ENCODE results near the gene PTGER4. TPM values are rescaled to one million over a fixed set of nuclear protein-coding genes. Genes with fewer than 3 reads are reported as not detected.
"Not testable (repeated sequence)": the region's sequence is repeated elsewhere in the genome, so short reads cannot be mapped to it uniquely, and the experiment has no call there.

The PTGER4 gene
- total RNA-seq, 1 experiment from 2014 or later: 28.5 TPM

- BruUV-seq (replicated peaks): no TSS peak
- Mint-ChIP-seq H3K36me3 (ENCODE audit: insufficient read depth, unreplicated experiment) (no peaks in the 10 kb centered on the region), H3K9me3 (ENCODE audit: low read depth, unreplicated experiment) (no peaks in the 10 kb centered on the region), H3K4me3 (ENCODE audit: low read depth, unreplicated experiment) (no peak overlapping the region), H3K4me1 (ENCODE audit: low read depth, unreplicated experiment) (no peaks in the 10 kb centered on the region), H3K27ac (ENCODE audit: unreplicated experiment) (no peak overlapping the region), H3K27me3 (ENCODE audit: unreplicated experiment) (no peaks in the 10 kb centered on the region)
- no peak for DNase-seq
- TF ChIP-seq, protein P1, sequence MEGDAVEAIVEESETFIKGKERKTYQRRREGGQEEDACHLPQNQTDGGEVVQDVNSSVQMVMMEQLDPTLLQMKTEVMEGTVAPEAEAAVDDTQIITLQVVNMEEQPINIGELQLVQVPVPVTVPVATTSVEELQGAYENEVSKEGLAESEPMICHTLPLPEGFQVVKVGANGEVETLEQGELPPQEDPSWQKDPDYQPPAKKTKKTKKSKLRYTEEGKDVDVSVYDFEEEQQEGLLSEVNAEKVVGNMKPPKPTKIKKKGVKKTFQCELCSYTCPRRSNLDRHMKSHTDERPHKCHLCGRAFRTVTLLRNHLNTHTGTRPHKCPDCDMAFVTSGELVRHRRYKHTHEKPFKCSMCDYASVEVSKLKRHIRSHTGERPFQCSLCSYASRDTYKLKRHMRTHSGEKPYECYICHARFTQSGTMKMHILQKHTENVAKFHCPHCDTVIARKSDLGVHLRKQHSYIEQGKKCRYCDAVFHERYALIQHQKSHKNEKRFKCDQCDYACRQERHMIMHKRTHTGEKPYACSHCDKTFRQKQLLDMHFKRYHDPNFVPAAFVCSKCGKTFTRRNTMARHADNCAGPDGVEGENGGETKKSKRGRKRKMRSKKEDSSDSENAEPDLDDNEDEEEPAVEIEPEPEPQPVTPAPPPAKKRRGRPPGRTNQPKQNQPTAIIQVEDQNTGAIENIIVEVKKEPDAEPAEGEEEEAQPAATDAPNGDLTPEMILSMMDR (IDR thresholded peaks at IDR 0.05; ENCODE audit: unreplicated experiment): no peak
- CTCF ChIA-PET: interaction anchor here (0.5 to 0.8 kb wide), 2 partner anchors 30 to 169 kb away, joined by 3 read pairs; no protein-coding TSS in a partner anchor
- intact Hi-C loops (cut with micrococcal nuclease; ENCODE audit: unreplicated experiment): no loop called here
Observed at GRCh38 chr5:40716590-40716989, 36.9 kb downstream of the PTGER4 start.

- no peaks in the 10 kb centered on the region for H3K9me3 Mint-ChIP-seq (ENCODE audit: low read depth, unreplicated experiment)
- no peak for DNase-seq
- BruUV-seq (replicated peaks): no TSS peak
Observed at GRCh38 chr5:40717281-40717680, 37.6 kb downstream of the PTGER4 start.

DNA sequence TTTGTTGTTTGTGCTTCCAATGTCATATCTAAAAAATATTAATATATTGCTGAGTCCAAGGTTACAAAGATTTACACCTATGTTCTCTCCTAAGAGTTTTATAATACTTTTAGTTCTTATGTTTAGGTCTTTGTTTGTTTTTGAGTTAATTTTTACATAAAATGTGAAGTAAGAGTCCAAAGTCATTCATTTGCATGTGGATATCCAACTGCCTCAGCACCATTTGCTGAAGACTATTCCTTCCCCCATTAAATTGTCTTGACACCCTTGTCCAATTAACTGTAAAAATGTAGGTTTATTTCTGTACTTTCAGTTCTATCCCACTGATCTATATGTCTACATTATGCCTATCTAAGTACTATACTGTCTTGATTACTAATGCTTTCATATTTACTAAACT is 40.4 kb downstream of the PTGER4 start:
- no peak for DNase-seq
- Mint-ChIP-seq H3K27ac (ENCODE audit: unreplicated experiment) (no peak overlapping the region), H3K27me3 (ENCODE audit: unreplicated experiment) (no peaks in the 10 kb centered on the region), H3K9me3 (ENCODE audit: low read depth, unreplicated experiment) (no peaks in the 10 kb centered on the region), H3K36me3 (ENCODE audit: insufficient read depth, unreplicated experiment) (no peaks in the 10 kb centered on the region), H3K4me1 (ENCODE audit: low read depth, unreplicated experiment) (no peaks in the 10 kb centered on the region), H3K4me3 (ENCODE audit: low read depth, unreplicated experiment) (no peak overlapping the region)
- TF ChIP-seq, protein P1 (IDR thresholded peaks at IDR 0.05; ENCODE audit: unreplicated experiment): no peak
- BruUV-seq (replicated peaks): no TSS peak
- intact Hi-C loops (cut with micrococcal nuclease; ENCODE audit: unreplicated experiment): no loop called here
- CTCF ChIA-PET: no interaction called here

More at GRCh38 chr5:40717281-40717680, 37.6 kb downstream of the PTGER4 start:
- CTCF ChIA-PET: interaction anchor here (0.7 kb wide), 1 partner anchor 31 kb away, joined by 7 read pairs; no protein-coding TSS in a partner anchor
- TF ChIP-seq, protein P1 (IDR thresholded peaks at IDR 0.05; ENCODE audit: unreplicated experiment): no peak
- Mint-ChIP-seq H3K27me3 (ENCODE audit: unreplicated experiment) (no peaks in the 10 kb centered on the region), H3K36me3 (ENCODE audit: insufficient read depth, unreplicated experiment) (no peaks in the 10 kb centered on the region), H3K4me1 (ENCODE audit: low read depth, unreplicated experiment) (no peaks in the 10 kb centered on the region), H3K4me3 (ENCODE audit: low read depth, unreplicated experiment) (no peak overlapping the region), H3K27ac (ENCODE audit: unreplicated experiment) (no peak overlapping the region)
- intact Hi-C loops (cut with micrococcal nuclease; ENCODE audit: unreplicated experiment): no loop called here

GRCh38 chr5:40722497-40722911 is 42.8 kb downstream of the PTGER4 start:
- DNase-seq; H3K27me3 Mint-ChIP-seq (ENCODE audit: unreplicated experiment); H3K36me3 Mint-ChIP-seq (ENCODE audit: insufficient read depth, unreplicated experiment); H3K4me3 Mint-ChIP-seq (ENCODE audit: low read depth, unreplicated experiment); H3K9me3 Mint-ChIP-seq (ENCODE audit: low read depth, unreplicated experiment); BruUV-seq (replicated peaks); intact Hi-C loops (cut with micrococcal nuclease; ENCODE audit: unreplicated experiment); CTCF ChIA-PET; H3K27ac Mint-ChIP-seq (ENCODE audit: unreplicated experiment); H3K4me1 Mint-ChIP-seq (ENCODE audit: low read depth, unreplicated experiment): not testable (repeated sequence)

- intact Hi-C loops (cut with micrococcal nuclease; ENCODE audit: unreplicated experiment): loop anchor here (10.0 kb wide), 1 partner anchor 349 kb away; no protein-coding TSS in a partner anchor
- no peaks in the 10 kb centered on the region for H3K27me3 Mint-ChIP-seq (ENCODE audit: unreplicated experiment)
- peak overlapping the region; percentile 73 for H3K27ac Mint-ChIP-seq (ENCODE audit: unreplicated experiment)
- CTCF ChIA-PET: no interaction called here
- no peak overlapping the region for H3K4me3 Mint-ChIP-seq (ENCODE audit: low read depth, unreplicated experiment)
- TF ChIP-seq, protein P1 (IDR thresholded peaks at IDR 0.05; ENCODE audit: unreplicated experiment): no peak
- H3K4me1 Mint-ChIP-seq (ENCODE audit: low read depth, unreplicated experiment): peaks cover 29% of the 10 kb centered on the region
- peaks cover 2% of the 10 kb centered on the region for H3K9me3 Mint-ChIP-seq (ENCODE audit: low read depth, unreplicated experiment)
- no peaks in the 10 kb centered on the region for H3K36me3 Mint-ChIP-seq (ENCODE audit: insufficient read depth, unreplicated experiment)
- BruUV-seq (replicated peaks): no TSS peak
- no peak for DNase-seq
Observed at GRCh38 chr5:40733434-40733833, 53.7 kb downstream of the PTGER4 start.
